Esophagus squamous epithelium (tissue), 4 donors: ENCODE results near the gene PTPRD.

Experiments
- CTCF ChIP-seq, 6 experiments: fragments of 450-650 bp in 4 of 6; fragments of 200-600 bp in 2 of 6; sonication (generic) in 2 of 6; IDR thresholded peaks; one replicate each; pipeline ENCODE4 v1.5.1; 2016 to 2019; ENCODE audit warnings: antibody characterized with exemption in 6 of 6, mild to moderate bottlenecking in 4 of 6, moderate library complexity in 4 of 6
- POLR2A ChIP-seq, 4 donors: fragments of 450-650 bp; IDR thresholded peaks; one replicate each; pipeline ENCODE4 v1.6.1; 2017; ENCODE audit warnings: antibody characterized with exemption in 4 of 4, mild to moderate bottlenecking in 4 of 4, moderate library complexity in 3 of 4

GRCh38 chr9:9679433-9679832 lies 933.4 kb downstream of the PTPRD start:
- TF ChIP-seq CTCF (IDR thresholded peaks at IDR 0.05), result no peak
- no peak for TF ChIP-seq POLR2A (IDR thresholded peaks at IDR 0.05)
